HUES48 (cell line): ENCODE results near the gene DPY19L1.
"Not testable (repeated sequence)": the region's sequence is repeated elsewhere in the genome, so short reads cannot be mapped to it uniquely, and the experiment has no call there.

Source experiments
- H3K27ac ChIP-seq: one replicate; pipeline ENCODE4 v1.7.0; 2013; ENCODE audit warnings: low read depth, low read length, inconsistent platforms
- H3K27me3 ChIP-seq: 2 replicates; pipeline ENCODE4 v1.6.1; 2013; ENCODE audit warnings: mild to moderate bottlenecking, low read length; ENCODE audit not compliant: control insufficient read depth, insufficient read depth
- H3K36me3 ChIP-seq: 2 replicates; pipeline ENCODE4 v1.6.1; 2013; ENCODE audit warnings: low read length; ENCODE audit not compliant: control insufficient read depth, insufficient read depth
- H3K4me1 ChIP-seq: 2 replicates; pipeline ENCODE4 v1.6.1; 2013; ENCODE audit warnings: mild to moderate bottlenecking, low read length; ENCODE audit not compliant: control insufficient read depth, insufficient read depth
- H3K4me3 ChIP-seq: 2 replicates; pipeline ENCODE4 v1.5.1; 2013; ENCODE audit warnings: mild to moderate bottlenecking, low read depth, low read length
- H3K9ac ChIP-seq: 2 replicates; pipeline ENCODE4 v1.6.1; 2013; ENCODE audit warnings: mild to moderate bottlenecking, low read depth, low read length, moderate library complexity
- H3K9me3 ChIP-seq: 2 replicates; pipeline ENCODE4 v1.6.1; 2013; ENCODE audit warnings: low read length; ENCODE audit not compliant: control insufficient read depth, insufficient read depth

Gene DPY19L1

GRCh38 chr7:35037211-35037525 lies at the start of gene DPY19L1:
TSS of gene DPY19L1 (minus strand) at chr7:35037485. CDS start at chr7:35037394, 91 bp downstream.
- Histone ChIP-seq H3K27ac (peak within 1 kb of the TSS; percentile 92), H3K9me3 (no peaks in the 10 kb centered on the region), H3K36me3 (no peaks in the 10 kb centered on the region), H3K4me1 (peaks cover 24% of the 10 kb centered on the region), H3K9ac (peak within 1 kb of the TSS; percentile 69), H3K4me3 (peak within 1 kb of the TSS; percentile 85), H3K27me3 (no peaks in the 10 kb centered on the region)

- not testable (repeated sequence) for H3K4me1 ChIP-seq, H3K27me3 ChIP-seq, H3K36me3 ChIP-seq, H3K9ac ChIP-seq, H3K27ac ChIP-seq, H3K4me3 ChIP-seq, H3K9me3 ChIP-seq
These were observed 42.2 kb upstream of the DPY19L1 start for GRCh38 chr7:35079517-35079916.

GRCh38 chr7:35074008-35074407 lies 36.7 kb upstream of the DPY19L1 start:
- H3K9me3 ChIP-seq, H3K36me3 ChIP-seq, H3K4me3 ChIP-seq, H3K4me1 ChIP-seq, H3K9ac ChIP-seq, H3K27ac ChIP-seq, H3K27me3 ChIP-seq: not testable (repeated sequence)

- H3K9ac ChIP-seq, H3K27me3 ChIP-seq, H3K27ac ChIP-seq, H3K4me1 ChIP-seq, H3K4me3 ChIP-seq, H3K9me3 ChIP-seq, H3K36me3 ChIP-seq: not testable (repeated sequence)
These were observed 35.9 kb upstream of the DPY19L1 start for GRCh38 chr7:35072950-35073827.

GRCh38 chr7:35069084-35069483 lies 31.8 kb upstream of the DPY19L1 start:
- not testable (repeated sequence) for H3K4me1 ChIP-seq, H3K4me3 ChIP-seq, H3K27me3 ChIP-seq, H3K36me3 ChIP-seq, H3K9ac ChIP-seq, H3K27ac ChIP-seq, H3K9me3 ChIP-seq

GRCh38 chr7:35065382-35065781 lies 28.1 kb upstream of the DPY19L1 start:
- H3K9ac ChIP-seq, H3K4me1 ChIP-seq, H3K4me3 ChIP-seq, H3K27ac ChIP-seq, H3K36me3 ChIP-seq, H3K9me3 ChIP-seq, H3K27me3 ChIP-seq: not testable (repeated sequence)

GRCh38 chr7:35058571-35058970 lies 21.3 kb upstream of the DPY19L1 start:
- not testable (repeated sequence) for H3K27me3 ChIP-seq, H3K27ac ChIP-seq, H3K36me3 ChIP-seq, H3K4me1 ChIP-seq, H3K4me3 ChIP-seq, H3K9me3 ChIP-seq, H3K9ac ChIP-seq

- not testable (repeated sequence) for H3K9me3 ChIP-seq, H3K4me1 ChIP-seq, H3K4me3 ChIP-seq, H3K27me3 ChIP-seq, H3K36me3 ChIP-seq, H3K9ac ChIP-seq, H3K27ac ChIP-seq
These were observed 20.5 kb upstream of the DPY19L1 start for GRCh38 chr7:35057505-35058451.

GRCh38 chr7:35055733-35056132 lies 18.4 kb upstream of the DPY19L1 start:
- not testable (repeated sequence) for H3K27me3 ChIP-seq, H3K4me3 ChIP-seq, H3K27ac ChIP-seq, H3K9ac ChIP-seq, H3K9me3 ChIP-seq, H3K36me3 ChIP-seq, H3K4me1 ChIP-seq

GRCh38 chr7:35053488-35054175 lies 16.3 kb upstream of the DPY19L1 start:
- not testable (repeated sequence) for H3K27me3 ChIP-seq, H3K9ac ChIP-seq, H3K4me3 ChIP-seq, H3K27ac ChIP-seq, H3K4me1 ChIP-seq, H3K36me3 ChIP-seq, H3K9me3 ChIP-seq

GRCh38 chr7:35048390-35048789 lies 11.1 kb upstream of the DPY19L1 start:
- not testable (repeated sequence) for H3K4me3 ChIP-seq, H3K4me1 ChIP-seq, H3K36me3 ChIP-seq, H3K27me3 ChIP-seq, H3K9me3 ChIP-seq, H3K9ac ChIP-seq, H3K27ac ChIP-seq
